NCI-H748 (cell line): ENCODE measurements around the gene MEGF6.

ENCODE experiments used
- DNase-seq: peaks from one replicate; lab custom pipeline; 2025; ENCODE audit not compliant: unreplicated experiment; lab: John Stamatoyannopoulos, UW

MEGF6 gene

DNA sequence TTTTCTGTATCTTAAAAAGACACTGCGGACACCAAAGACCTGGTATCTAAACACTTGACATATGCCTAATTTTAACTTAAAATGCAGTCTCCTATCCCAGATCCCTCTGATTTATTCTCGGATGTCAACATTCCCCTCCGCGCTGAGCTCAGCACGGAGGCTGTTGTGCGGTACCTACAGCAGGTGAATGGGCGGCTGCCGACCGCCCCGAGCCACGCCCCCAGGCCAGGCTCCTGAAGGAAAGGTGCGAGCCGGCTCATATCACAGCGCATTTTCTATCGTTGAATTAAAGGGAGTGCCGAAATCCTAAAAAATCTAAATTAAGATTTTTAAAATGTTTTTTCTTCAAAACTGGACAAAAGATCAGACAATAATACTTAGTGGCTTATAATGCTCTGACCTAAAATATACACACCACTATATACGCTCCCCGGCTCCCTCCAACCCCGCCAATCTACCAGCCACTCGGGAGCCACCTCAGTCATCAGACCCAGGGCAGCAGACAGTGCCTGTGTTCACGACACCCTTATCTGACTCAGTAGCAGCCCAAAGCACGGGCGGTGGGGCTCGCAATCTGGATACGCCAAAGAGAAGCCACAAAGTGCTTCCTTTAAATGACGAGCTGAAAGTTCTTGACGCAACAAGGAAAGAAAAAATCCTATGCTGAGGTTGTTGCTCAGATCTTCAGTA lies 34.5 kb upstream of the MEGF6 start:
- DNase-seq = no peak

DNA sequence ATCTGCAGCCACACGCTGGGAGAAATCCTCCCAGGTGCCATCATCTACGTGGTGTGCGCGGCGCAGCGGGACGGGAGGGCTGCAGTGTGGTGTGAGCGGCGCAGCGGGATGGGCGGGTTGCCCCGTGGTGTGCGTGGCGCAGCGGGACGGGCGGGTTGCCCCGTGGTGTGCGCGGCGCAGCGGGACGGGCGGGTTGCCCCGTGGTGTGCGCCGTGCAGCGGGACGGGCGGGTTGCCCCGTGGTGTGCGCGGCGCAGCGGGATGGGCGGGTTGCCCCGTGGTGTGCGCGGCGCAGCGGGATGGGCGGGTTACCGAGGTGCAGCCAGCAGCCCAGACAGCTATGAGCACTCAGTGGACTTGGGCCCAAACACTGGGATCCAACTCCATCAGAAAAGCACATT lies 33.9 kb upstream of the MEGF6 start:
- no peak for DNase-seq

DNA sequence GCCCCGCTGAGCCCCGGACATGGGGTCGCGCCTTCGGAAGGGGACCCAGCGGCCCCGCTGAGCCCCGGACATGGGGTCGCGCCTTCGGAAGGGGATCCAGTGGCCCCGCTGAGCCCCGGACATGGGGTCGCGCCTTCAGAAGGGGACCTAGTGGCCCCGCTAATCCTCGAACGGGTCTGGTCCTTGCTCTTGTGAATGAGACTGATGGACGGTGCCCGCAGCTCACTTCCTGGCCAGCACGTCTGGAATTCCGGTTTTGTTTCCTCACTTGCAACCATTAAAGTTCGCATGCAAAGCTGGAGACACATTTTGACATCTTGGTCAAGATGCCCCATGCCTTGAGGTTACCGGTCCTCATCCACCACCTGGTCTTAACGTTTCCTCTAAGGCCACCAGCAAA lies 33.0 kb upstream of the MEGF6 start:
- no peak for DNase-seq

GRCh38 chr1:3642919-3643675 lies 31.8 kb upstream of the MEGF6 start:
- no peak for DNase-seq

GRCh38 chr1:3641816-3642215 lies 30.5 kb upstream of the MEGF6 start:
- DNase-seq = no peak

DNA sequence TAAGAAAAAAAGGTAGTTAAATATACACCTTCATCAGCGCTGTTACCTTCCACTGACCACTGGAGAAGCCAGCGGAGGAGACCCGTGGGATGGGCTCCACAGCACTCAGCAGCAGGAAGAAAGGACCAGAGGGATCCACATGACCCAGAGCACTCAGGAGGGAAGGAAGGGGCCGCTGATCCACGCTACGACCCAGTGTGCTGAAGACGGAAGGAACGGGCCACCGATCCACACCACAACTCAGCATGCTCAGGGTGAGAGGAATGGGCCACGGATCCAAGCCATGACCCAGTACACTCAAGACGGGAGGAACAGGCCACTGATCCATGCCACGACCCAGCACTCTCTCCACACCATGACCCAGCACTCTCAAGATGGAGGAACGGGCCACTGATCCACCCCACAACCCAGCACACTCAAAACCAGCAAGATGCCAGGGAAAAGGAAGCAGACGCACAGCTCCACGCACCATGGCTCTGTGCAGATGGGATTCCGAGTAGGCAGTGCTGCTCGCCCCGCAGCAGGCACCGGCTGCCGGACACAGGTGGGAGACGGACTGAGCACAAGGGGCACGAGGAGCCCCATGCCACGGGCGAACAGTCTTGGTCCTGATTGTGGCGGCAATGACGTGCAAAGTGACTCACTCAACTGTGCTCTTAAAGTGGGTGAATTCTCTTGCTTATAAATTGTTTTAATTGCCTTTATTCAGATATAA lies 29.9 kb upstream of the MEGF6 start:
- DNase-seq = no peak

DNA sequence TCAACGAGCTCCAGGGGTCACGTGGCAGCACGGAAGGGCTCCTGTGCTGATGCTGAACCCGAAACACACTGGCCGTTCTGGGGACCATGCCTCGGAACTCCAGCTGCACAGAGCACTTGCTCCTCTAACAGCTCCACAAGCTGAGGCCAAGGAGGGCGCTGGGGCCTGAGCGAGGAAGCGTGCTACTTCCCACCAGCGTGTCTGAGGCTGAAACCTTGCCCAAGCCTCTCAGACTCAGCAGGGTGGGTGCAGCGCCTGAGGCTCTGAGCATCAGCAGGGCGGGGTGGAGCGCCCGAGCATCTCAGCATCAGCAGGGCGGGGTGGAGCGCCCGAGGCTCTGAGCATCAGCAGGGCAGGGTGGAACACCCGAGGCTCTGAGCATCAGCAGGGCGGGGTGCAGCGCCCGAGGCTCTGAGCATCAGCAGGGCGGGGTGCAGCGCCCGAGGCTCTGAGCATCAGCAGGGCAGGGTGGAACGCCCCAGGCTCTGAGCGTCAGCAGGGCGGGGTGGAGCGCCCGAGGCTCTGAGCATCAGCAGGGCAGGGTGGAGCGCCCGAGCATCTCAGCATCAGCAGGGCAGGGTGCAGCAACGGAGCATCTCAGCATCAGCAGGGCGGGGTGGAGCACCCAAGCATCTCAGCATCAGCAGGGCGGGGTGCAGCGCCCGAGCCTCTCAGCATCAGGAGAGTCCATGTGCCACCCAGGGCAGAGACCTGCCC lies 29.0 kb upstream of the MEGF6 start:
- no peak for DNase-seq

DNA sequence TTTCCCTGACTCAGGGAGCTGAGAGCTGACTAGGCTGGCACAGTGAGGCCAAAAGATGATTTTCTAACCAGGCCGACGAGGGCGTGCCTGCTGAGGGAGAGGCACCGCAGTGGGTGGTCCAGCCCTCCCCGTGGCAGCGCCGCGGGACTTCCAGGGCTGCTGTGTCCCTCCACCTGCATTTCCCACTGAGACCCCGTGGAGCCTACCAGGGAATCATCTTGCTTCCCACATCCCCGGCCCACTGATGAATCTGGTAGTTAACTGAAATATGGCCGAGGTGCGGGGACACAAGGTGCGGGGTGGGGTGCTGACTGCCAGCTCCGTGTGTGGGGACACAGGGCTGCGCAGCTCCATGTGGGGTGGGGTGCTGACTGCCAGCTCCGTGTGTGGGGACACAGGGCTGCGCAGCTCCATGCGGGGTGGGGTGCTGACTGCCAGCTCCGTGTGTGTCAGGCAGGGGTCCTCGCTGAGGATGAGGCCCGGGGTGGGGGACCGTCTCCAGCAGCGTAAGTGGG lies 28.1 kb upstream of the MEGF6 start:
- no peak for DNase-seq

GRCh38 chr1:3638676-3639075 lies 27.4 kb upstream of the MEGF6 start:
- DNase-seq = no peak

GRCh38 chr1:3638027-3638426 lies 26.7 kb upstream of the MEGF6 start:
- no peak for DNase-seq

GRCh38 chr1:3636531-3636930 lies 25.2 kb upstream of the MEGF6 start:
- no peak for DNase-seq

DNA sequence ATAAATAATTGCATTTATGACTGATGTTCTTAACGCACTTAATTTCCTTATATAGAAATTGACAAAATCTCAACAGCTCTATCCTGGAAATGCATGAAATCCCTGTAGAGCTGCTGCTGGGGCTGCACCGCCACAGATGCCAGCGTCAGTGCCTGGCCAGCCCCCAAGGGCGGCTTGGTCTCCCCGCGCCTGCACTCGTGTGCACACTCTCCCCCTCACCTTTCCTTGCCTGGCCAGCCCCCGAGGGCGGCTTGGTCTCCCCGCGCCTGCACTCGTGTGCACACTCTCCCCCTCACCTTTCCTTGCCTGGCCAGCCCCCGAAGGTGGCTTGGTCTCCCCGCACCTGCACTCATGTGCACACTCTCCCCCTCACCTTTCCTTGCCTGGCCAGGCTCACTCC lies 24.8 kb upstream of the MEGF6 start:
- DNase-seq = no peak

- DNase-seq = no peak
Measured at GRCh38 chr1:3634059-3634800, 22.9 kb upstream of the MEGF6 start.

DNA sequence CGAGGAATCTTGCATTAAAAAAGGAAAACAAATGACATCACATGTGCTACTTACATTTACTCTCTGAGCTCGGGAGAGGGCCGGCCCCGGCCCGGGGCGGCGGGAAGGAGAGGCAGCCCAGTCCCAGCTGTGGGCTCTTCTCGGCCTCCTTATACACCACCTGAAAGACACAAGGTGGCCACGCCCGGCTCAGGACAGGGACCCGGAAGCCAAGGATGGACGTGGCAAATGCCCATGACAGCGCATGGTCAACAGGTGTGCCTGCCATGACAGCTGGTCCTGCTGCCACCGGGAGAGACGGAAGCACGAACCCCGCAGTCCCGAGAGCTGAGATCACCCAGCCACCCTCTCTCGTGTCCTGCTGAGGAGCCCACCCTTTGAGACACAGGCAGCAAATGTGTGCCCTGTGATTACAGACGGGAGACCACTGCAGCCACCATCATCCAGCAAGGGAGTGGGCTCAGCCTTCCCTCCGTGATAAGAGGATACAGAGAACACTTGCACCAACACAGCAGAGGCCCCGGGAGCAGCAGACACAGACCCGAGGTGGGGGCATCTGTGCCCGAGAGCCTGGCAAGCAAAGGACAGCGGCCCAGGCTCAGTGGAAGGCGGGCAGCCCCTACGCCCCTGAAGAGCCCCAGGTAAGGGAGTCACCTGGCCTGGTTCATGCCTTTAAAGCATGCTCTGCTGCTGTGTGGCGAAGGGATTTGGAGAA lies 22.2 kb upstream of the MEGF6 start:
- DNase-seq = no peak

DNA sequence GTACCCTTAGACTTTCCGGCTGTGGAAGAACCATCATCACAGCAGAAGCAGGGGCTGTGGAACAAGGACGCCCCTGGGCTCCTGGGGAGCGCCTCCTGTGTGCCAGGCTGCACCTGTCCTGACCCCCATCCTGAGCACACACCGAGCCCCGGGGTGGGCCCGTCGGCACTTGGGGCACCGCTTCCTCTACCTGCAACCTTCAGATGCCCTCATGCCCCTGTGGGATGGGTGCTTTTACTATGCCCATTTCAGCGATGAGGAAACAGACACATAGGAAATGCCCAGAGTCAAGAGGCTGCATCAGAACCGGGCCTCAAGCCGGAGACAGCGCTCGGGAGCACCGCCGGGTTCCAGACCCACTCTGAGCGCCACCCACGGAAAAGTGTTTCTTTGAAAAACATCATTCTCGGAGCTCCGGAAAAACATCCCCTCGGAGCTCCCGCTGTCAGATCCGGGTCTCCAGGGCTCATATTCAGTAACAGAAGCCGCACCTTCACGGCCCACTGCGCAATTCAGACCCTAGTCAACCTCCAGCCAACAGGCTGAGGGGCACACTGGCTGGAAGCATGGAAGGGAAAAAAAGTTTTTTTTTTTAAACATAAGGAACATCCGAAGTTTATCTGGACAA lies 21.5 kb upstream of the MEGF6 start:
- no peak for DNase-seq

DNA sequence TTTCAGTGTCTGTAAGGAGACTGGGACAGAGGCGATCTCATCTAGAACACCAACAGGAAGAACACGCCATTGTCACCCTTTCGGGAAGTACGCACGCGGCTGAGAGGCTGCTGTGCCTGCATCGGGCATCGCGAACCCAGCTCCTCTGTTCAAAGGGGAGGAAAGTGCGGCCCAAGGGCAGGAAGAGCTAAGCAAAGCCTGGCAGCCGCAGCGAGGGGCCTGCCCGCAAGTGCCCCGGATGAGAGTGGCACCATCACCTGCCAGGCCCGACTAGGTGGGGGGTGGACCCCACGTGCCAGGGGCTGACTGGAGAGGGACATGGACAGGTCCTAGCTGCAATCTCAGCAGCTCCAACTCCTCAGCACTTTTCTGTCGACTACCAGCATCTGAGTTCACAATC lies 21.0 kb upstream of the MEGF6 start:
- no peak for DNase-seq

- DNase-seq = no peak
Measured at GRCh38 chr1:3631320-3632260, 20.3 kb upstream of the MEGF6 start.

DNA sequence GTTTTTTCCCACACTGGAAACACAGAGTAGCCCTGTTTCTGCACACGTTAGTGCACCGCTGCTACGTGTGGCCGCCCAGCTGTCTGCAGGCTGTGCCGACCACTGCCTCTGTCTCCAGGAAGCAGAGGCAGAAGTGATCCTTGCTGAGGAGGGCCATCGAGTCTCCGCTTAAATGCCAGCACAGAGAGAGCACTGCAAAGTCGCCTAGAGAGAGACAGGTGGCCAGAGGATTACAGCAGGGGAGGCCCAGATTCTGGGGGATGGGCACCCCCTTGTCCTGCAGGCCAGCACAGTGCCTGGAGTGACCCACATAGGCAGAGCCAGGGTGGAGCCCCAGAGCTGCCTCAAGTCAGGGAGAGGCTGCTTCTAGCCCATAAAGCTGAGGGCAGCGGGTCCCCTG lies 19.6 kb upstream of the MEGF6 start:
- no peak for DNase-seq
